CD4-positive, alpha-beta memory T cell (primary cell): Measurements from ENCODE around the gene AKR1B1. TPM values are rescaled to one million over a fixed set of nuclear protein-coding genes. Genes with fewer than 3 reads are reported as not detected.

Experiments used
- CTCF ChIA-PET: fragments of 350-600 bp; sonication (Branson Sonifier 250); formaldehyde crosslinking; loops from one replicate; lab custom pipeline; 2021; ENCODE audit warnings: inconsistent platforms; ENCODE audit not compliant: partially characterized antibody; lab: Charles Lee
- POLR2A ChIA-PET: fragments of 350-600 bp; sonication (Branson Sonifier 250); formaldehyde crosslinking; loops from one replicate; lab custom pipeline; 2021; ENCODE audit not compliant: partially characterized antibody; lab: Charles Lee
- DNase-seq, 5 donors: peaks; one replicate each; pipeline versions ENCODE4 v3.0.0 to v3.0.0-alpha.2; 2020 to 2022; ENCODE audit warnings: mixed read lengths in 1 of 5
- H3K27ac ChIP-seq: one replicate; pipeline ENCODE4 v1.7.0; 2013; ENCODE audit warnings: low read depth, low read length
- H3K27me3 ChIP-seq: 2 replicates; pipeline ENCODE4 v1.7.0; 2013; ENCODE audit warnings: mild to moderate bottlenecking, low read length, moderate library complexity; ENCODE audit not compliant: insufficient read depth
- H3K36me3 ChIP-seq: 2 replicates; pipeline ENCODE4 v1.7.0; 2013; ENCODE audit warnings: mild to moderate bottlenecking, low read length, moderate library complexity; ENCODE audit not compliant: insufficient read depth
- H3K4me1 ChIP-seq: 2 replicates; pipeline ENCODE4 v1.7.0; 2013; ENCODE audit warnings: mild to moderate bottlenecking, low read length, moderate library complexity; ENCODE audit not compliant: insufficient read depth
- H3K4me3 ChIP-seq, 2 donors: one replicate each; pipeline ENCODE4 v1.7.0; 2013; ENCODE audit warnings: low read length in 2 of 2, mild to moderate bottlenecking in 1 of 2
- H3K9me3 ChIP-seq, 2 donors: one replicate each; pipeline ENCODE4 v1.7.0; 2013; ENCODE audit warnings: low read length in 2 of 2, control low read depth in 1 of 2; ENCODE audit not compliant: control insufficient read depth in 1 of 2
- H3K27ac Mint-ChIP-seq, 7 donors: one replicate each; pipeline ENCODE4 v1.8.0; 2020 to 2021; ENCODE audit warnings: mixed read lengths in 7 of 7, mild to moderate bottlenecking in 6 of 7, inconsistent platforms in 3 of 7, moderate library complexity in 3 of 7
- H3K27me3 Mint-ChIP-seq, 2 donors: one replicate each; pipeline ENCODE4 v1.8.0; 2020 to 2021; ENCODE audit warnings: mixed read lengths in 2 of 2
- H3K36me3 Mint-ChIP-seq, 2 donors: one replicate each; pipeline ENCODE4 v1.8.0; 2020 to 2021; ENCODE audit warnings: mixed read lengths in 2 of 2, inconsistent platforms in 1 of 2, mild to moderate bottlenecking in 1 of 2
- H3K4me1 Mint-ChIP-seq, 4 donors: one replicate each; pipeline ENCODE4 v1.8.0; 2020 to 2021; ENCODE audit warnings: mixed read lengths in 4 of 4, mild to moderate bottlenecking in 1 of 4
- H3K4me3 Mint-ChIP-seq, 8 donors: one replicate each; pipeline ENCODE4 v1.8.0; 2020 to 2021; ENCODE audit warnings: mixed read lengths in 8 of 8, mild to moderate bottlenecking in 7 of 8, moderate library complexity in 6 of 8, inconsistent platforms in 3 of 8
- H3K9me3 Mint-ChIP-seq, 8 donors: one replicate each; pipeline ENCODE4 v1.8.0; 2020 to 2021; ENCODE audit warnings: mixed read lengths in 8 of 8, mild to moderate bottlenecking in 5 of 8, inconsistent platforms in 3 of 8, moderate library complexity in 1 of 8
- intact Hi-C: fragments of 100-400 bp; cut with micrococcal nuclease; formaldehyde crosslinking; loops from one replicate; pipeline ENCODE4 v1.15.1; 2023
- polyA plus RNA-seq, 2 donors: library from polyadenylated mRNA; unstranded; fragments of 300-500 nt; fragmentation: Illumina TruSeq; gene quantifications; one replicate each; pipeline ENCODE4 v1.2.3, GENCODE V29; 2021
- total RNA-seq, 2 experiments: library from RNA; stranded (reverse); gene quantifications; one replicate each; pipeline ENCODE4 v1.2.3, GENCODE V29; 2021

Gene AKR1B1
- total and polyA plus RNA-seq, 4 experiments from 2014 or later: 81.2 to 199 (median 114) TPM

DNA sequence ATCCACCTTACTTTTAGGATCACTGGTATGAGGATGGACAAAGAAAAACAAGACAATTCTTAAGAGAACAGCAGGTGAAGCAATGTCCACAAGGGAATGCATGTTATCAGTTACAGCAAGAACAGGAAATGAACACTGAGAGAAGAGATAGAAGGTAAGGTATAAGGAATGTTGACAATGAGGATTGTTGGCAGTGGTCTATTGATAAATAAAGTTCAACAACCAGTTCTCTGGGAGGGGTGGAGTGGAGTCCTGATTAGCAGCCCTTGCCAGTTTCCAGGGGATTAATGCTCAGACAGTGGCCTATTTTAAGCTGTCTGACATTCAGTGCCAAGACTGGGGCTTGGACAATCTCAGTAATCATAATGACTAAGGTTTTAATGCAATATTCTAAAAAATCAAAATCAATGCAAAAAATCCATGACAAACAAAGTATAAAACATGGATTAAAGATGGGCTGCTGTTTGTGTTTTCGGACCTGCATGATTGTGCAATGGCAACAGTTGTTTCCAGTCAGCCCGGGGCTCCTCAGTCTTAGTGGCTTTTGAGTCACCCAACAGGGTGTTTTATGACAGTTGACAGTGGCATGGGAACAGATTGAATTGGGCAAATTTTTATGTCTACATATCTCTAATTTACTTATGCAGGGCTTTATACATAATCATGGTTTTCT is 13.8 kb upstream of the AKR1B1 start:
- Histone ChIP-seq H3K4me1 (no peaks in the 10 kb centered on the region), H3K4me3 (no peak overlapping the region), H3K27ac (no peak overlapping the region), H3K36me3 (no peaks in the 10 kb centered on the region), H3K9me3 (no peaks in the 10 kb centered on the region), H3K27me3 (no peaks in the 10 kb centered on the region)
- Mint-ChIP-seq H3K4me1 (no peaks in the 10 kb centered on the region), H3K27me3 (peaks cover 0 to 3% of the 10 kb centered on the region in 2 donors), H3K36me3 (no peaks in the 10 kb centered on the region), H3K4me3 (no peak overlapping the region), H3K9me3 (peaks cover 0 to 5% (median 0%) of the 10 kb centered on the region in 8 donors), H3K27ac (no peak overlapping the region)
- no peak for DNase-seq
- CTCF ChIA-PET: no interaction called here
- POLR2A ChIA-PET: no interaction called here
- intact Hi-C loops: no loop called here

- intact Hi-C loops: no loop called here
- Histone ChIP-seq H3K9me3 (no peaks in the 10 kb centered on the region), H3K4me3 (no peak overlapping the region), H3K27me3 (no peaks in the 10 kb centered on the region), H3K36me3 (no peaks in the 10 kb centered on the region), H3K27ac (no peak overlapping the region), H3K4me1 (no peaks in the 10 kb centered on the region)
- Mint-ChIP-seq H3K27ac (no peak overlapping the region), H3K9me3 (peaks cover 0 to 5% (median 2%) of the 10 kb centered on the region in 8 donors), H3K27me3 (peaks cover 0 to 3% of the 10 kb centered on the region in 2 donors), H3K4me1 (no peaks in the 10 kb centered on the region), H3K4me3 (no peak overlapping the region), H3K36me3 (no peaks in the 10 kb centered on the region)
- POLR2A ChIA-PET: no interaction called here
- DNase-seq: no peak
- CTCF ChIA-PET: interaction anchor here (1.0 kb wide), 1 partner anchor 46 kb away, joined by 3 read pairs; no protein-coding TSS in a partner anchor
Observed at GRCh38 chr7:134470864-134471263, 12.0 kb upstream of the AKR1B1 start.

- H3K4me3 Mint-ChIP-seq: no peak overlapping the region
- H3K36me3 Mint-ChIP-seq: no peaks in the 10 kb centered on the region
- H3K27me3 Mint-ChIP-seq: peaks cover 0 to 3% of the 10 kb centered on the region in 2 donors
- CTCF ChIA-PET: no interaction called here
- Histone ChIP-seq H3K4me1 (no peaks in the 10 kb centered on the region), H3K4me3 (no peak overlapping the region), H3K9me3 (peaks cover 0 to 3% of the 10 kb centered on the region in 2 donors), H3K27ac (no peak overlapping the region), H3K36me3 (no peaks in the 10 kb centered on the region), H3K27me3 (no peaks in the 10 kb centered on the region)
- intact Hi-C loops: no loop called here
- H3K4me1 Mint-ChIP-seq: no peaks in the 10 kb centered on the region
- H3K9me3 Mint-ChIP-seq: peaks cover 0 to 12% (median 8%) of the 10 kb centered on the region in 8 donors
- POLR2A ChIA-PET: no interaction called here
- no peak overlapping the region for H3K27ac Mint-ChIP-seq
- DNase-seq: no peak
Observed at GRCh38 chr7:134469622-134470021, 10.7 kb upstream of the AKR1B1 start.

DNA sequence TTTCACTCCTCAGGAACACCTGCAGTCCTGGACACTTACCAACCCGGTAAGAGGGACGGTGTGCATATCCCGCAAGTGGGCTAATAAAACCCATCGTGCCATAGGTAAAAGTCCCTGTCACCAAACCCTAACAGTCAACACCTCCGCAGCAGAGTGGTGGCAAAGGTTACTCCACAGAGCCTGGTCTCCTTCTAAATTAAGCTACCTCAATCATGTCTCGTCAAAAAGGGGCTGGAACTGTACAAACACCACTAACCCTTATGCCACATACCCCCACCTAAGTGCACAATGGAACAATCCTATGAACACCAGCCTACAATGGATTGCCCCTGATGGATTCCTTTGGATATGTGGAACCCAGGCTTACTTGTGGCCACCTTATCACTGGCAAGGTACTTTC is 9.6 kb upstream of the AKR1B1 start:
- Mint-ChIP-seq H3K27ac (no peak overlapping the region), H3K27me3 (peaks cover 0 to 3% of the 10 kb centered on the region in 2 donors), H3K36me3 (no peaks in the 10 kb centered on the region), H3K9me3 (peaks cover 0 to 19% (median 15%) of the 10 kb centered on the region in 8 donors), H3K4me1 (no peaks in the 10 kb centered on the region), H3K4me3 (no peak overlapping the region)
- intact Hi-C loops: no loop called here
- Histone ChIP-seq H3K9me3 (peaks cover 0 to 3% of the 10 kb centered on the region in 2 donors), H3K27ac (no peak overlapping the region), H3K36me3 (no peaks in the 10 kb centered on the region), H3K4me3 (no peak overlapping the region), H3K4me1 (no peaks in the 10 kb centered on the region), H3K27me3 (no peaks in the 10 kb centered on the region)
- no peak for DNase-seq
- CTCF ChIA-PET: no interaction called here
- POLR2A ChIA-PET: no interaction called here

DNA sequence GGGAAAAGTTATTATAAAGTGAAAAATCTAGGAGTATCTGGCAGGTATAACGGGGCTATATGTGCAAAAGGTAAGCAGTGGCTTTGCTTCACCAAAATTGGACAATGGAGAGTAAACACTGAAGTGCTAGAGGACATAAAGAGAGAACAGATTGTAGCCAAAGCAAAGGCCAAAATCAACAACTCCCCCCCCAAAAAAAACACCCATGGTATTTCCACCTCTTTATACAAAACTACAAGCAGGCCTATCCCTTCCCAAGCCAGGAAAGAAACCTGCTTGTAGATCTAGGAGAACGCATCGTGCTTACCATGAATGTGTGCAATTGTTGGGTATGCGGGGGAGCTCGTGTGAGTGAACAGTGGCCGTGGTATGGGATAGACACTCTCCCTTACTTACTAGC is 9.2 kb upstream of the AKR1B1 start:
- no peak overlapping the region for H3K4me3 Mint-ChIP-seq
- H3K27ac Mint-ChIP-seq: no peak overlapping the region
- intact Hi-C loops: no loop called here
- no peaks in the 10 kb centered on the region for H3K36me3 Mint-ChIP-seq
- POLR2A ChIA-PET: no interaction called here
- Histone ChIP-seq H3K4me1 (no peaks in the 10 kb centered on the region), H3K27me3 (no peaks in the 10 kb centered on the region), H3K4me3 (no peak overlapping the region), H3K36me3 (no peaks in the 10 kb centered on the region), H3K27ac (no peak overlapping the region), H3K9me3 (peaks cover 0 to 3% of the 10 kb centered on the region in 2 donors)
- H3K4me1 Mint-ChIP-seq: no peaks in the 10 kb centered on the region
- H3K9me3 Mint-ChIP-seq: peaks cover 0 to 19% (median 15%) of the 10 kb centered on the region in 8 donors
- peaks cover 0 to 3% of the 10 kb centered on the region in 2 donors for H3K27me3 Mint-ChIP-seq
- no peak for DNase-seq
- CTCF ChIA-PET: interaction anchor here (0.5 kb wide), 1 partner anchor 128 kb away, joined by 3 read pairs; no protein-coding TSS in a partner anchor

DNA sequence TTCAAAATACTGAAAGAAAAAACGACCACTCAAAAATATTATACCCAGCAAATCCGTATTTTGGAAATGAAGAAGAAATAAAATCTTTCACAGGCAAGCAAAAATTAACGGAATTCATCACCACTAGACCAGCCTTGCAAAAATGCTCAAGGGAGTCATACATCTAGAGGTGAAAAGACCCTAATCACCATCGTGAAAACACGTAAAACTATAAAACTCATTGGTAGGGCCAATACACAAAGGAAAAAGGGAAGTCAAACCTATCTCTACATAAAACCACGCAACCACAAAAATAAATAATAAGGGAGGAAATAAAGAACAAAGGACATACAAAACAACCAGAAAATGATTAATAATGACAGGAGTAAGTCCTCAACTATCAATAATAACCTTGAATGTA is 6.6 kb upstream of the AKR1B1 start:
- no peak for DNase-seq
- H3K4me1 Mint-ChIP-seq: no peaks in the 10 kb centered on the region
- no peak overlapping the region for H3K4me3 Mint-ChIP-seq
- H3K27ac Mint-ChIP-seq: no peak overlapping the region
- peaks cover 0 to 26% (median 15%) of the 10 kb centered on the region in 8 donors for H3K9me3 Mint-ChIP-seq
- H3K36me3 ChIP-seq: no peaks in the 10 kb centered on the region
- no peaks in the 10 kb centered on the region for H3K27me3 ChIP-seq
- no peaks in the 10 kb centered on the region for H3K27me3 Mint-ChIP-seq
- intact Hi-C loops: no loop called here
- no peaks in the 10 kb centered on the region for H3K4me1 ChIP-seq
- H3K36me3 Mint-ChIP-seq: no peaks in the 10 kb centered on the region
- H3K9me3 ChIP-seq: peaks cover 0 to 3% of the 10 kb centered on the region in 2 donors
- no peak overlapping the region for H3K27ac ChIP-seq
- ChIA-PET CTCF (no interaction called here), POLR2A (no interaction called here)
- H3K4me3 ChIP-seq: no peak overlapping the region

DNA sequence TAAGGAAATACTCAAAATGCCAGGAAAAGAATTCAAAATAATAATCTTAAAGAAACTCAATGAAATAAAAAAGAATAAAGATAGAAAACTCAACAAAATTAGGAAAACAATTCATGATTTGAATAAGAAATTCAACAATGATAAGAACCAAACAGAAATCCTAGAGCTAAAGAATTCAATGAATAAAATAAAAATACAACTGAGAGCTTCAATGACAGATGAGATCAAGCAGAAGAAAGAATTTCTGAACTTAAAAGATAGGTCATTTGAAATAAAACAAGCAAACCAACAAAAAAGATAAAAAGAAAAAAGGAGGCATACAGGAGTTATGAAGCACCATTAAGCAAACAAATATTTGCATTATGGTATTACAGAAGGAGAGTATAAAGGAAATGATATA is 5.6 kb upstream of the AKR1B1 start:
- H3K27me3 ChIP-seq: no peaks in the 10 kb centered on the region
- H3K36me3 ChIP-seq: no peaks in the 10 kb centered on the region
- ChIA-PET CTCF (no interaction called here), POLR2A (no interaction called here)
- no peak overlapping the region for H3K27ac ChIP-seq
- H3K27me3 Mint-ChIP-seq: no peaks in the 10 kb centered on the region
- peaks cover 5% of the 10 kb centered on the region for H3K4me1 ChIP-seq
- peaks cover 0 to under 1% of the 10 kb centered on the region in 2 donors for H3K36me3 Mint-ChIP-seq
- intact Hi-C loops: no loop called here
- H3K27ac Mint-ChIP-seq: peak overlapping the region in 1 of 7 donors; percentile 7
- no peak overlapping the region for H3K4me3 Mint-ChIP-seq
- no peak for DNase-seq
- H3K4me3 ChIP-seq: no peak overlapping the region
- H3K4me1 Mint-ChIP-seq: peaks cover 6 to 8% (median 7%) of the 10 kb centered on the region in 4 donors
- H3K9me3 Mint-ChIP-seq: peaks cover 0 to 26% (median 15%) of the 10 kb centered on the region in 8 donors
- peaks cover 0 to 3% of the 10 kb centered on the region in 2 donors for H3K9me3 ChIP-seq
